HepG2 (cell line): Measurements from ENCODE around the gene DDAH2. TPM values are rescaled to one million over a fixed set of nuclear protein-coding genes. Genes with fewer than 3 reads are reported as not detected.

Experiments
- BATF2 ChIP-seq: sonication (generic); formaldehyde crosslinking; IDR thresholded peaks from 2 replicates; pipeline ENCODE4 v1.8.0; 2022; ENCODE audit warnings: mild to moderate bottlenecking, missing genetic modification reagents, moderate library complexity
- BHLHE40 ChIP-seq: IDR thresholded peaks from 2 replicates; pipeline ENCODE4 v1.6.1; 2011; ENCODE audit warnings: low read length, improper control_type of control experiment
- BORCS8-MEF2B ChIP-seq: sonication (generic); formaldehyde crosslinking; IDR thresholded peaks from 2 replicates; pipeline ENCODE4 v1.8.0; 2022; ENCODE audit warnings: mild to moderate bottlenecking, missing genetic modification reagents
- CBX1 ChIP-seq: IDR thresholded peaks from one replicate; pipeline ENCODE4 v1.6.1; 2016; ENCODE audit warnings: antibody characterized with exemption, low read depth
- CHD4 ChIP-seq: fragments of 200-600 bp; sonication (generic); IDR thresholded peaks from 2 replicates; pipeline ENCODE4 v1.7.0; 2017; ENCODE audit warnings: mild to moderate bottlenecking, low read length, borderline replicate concordance
- DNMT1 ChIP-seq: sonication (generic); formaldehyde crosslinking; IDR thresholded peaks from 2 replicates; pipeline ENCODE4 v1.5.1; 2020; ENCODE audit warnings: mild to moderate bottlenecking, missing genetic modification reagents
- ESRRA ChIP-seq: sonication (generic); formaldehyde crosslinking; IDR thresholded peaks from 2 replicates; pipeline ENCODE4 v1.5.1; 2020; ENCODE audit warnings: mild to moderate bottlenecking, low read depth, missing genetic modification reagents
- FLYWCH1 ChIP-seq: sonication (generic); formaldehyde crosslinking; IDR thresholded peaks from 2 replicates; pipeline ENCODE4 v1.8.1; 2023; ENCODE audit warnings: mild to moderate bottlenecking, missing genetic modification reagents
- FOXK2 ChIP-seq: fragments of 450-650 bp; IDR thresholded peaks from 2 replicates; pipeline ENCODE4 v1.6.1; 2016
- HMGA1 ChIP-seq: sonication (generic); formaldehyde crosslinking; conservative IDR thresholded peaks from 2 replicates; pipeline ENCODE4 v1.4.0; 2020; ENCODE audit warnings: missing genetic modification reagents
- MAFG ChIP-seq: sonication (generic); formaldehyde crosslinking; IDR thresholded peaks from 2 replicates; pipeline ENCODE4 v1.5.1; 2020; ENCODE audit warnings: mild to moderate bottlenecking, missing genetic modification reagents
- MEF2D ChIP-seq: sonication (generic); formaldehyde crosslinking; IDR thresholded peaks from 2 replicates; pipeline ENCODE4 v1.5.1; 2020; ENCODE audit warnings: mild to moderate bottlenecking, missing genetic modification reagents
- NFYB ChIP-seq: sonication (generic); formaldehyde crosslinking; IDR thresholded peaks from 2 replicates; pipeline ENCODE4 v1.4.0; 2020; ENCODE audit warnings: missing genetic modification reagents
- PAF1 ChIP-seq: IDR thresholded peaks from 2 replicates; pipeline ENCODE4 v1.6.1; 2016; ENCODE audit warnings: missing genetic modification reagents, missing compliant biosample characterization
- PCBP2 ChIP-seq: fragments of 200-400 bp; formaldehyde crosslinking; optimal IDR thresholded peaks from 2 replicates; pipeline ENCODE3; 2018; ENCODE audit warnings: low read length, low read depth; ENCODE audit not compliant: poor library complexity, severe bottlenecking
- SNAI1 ChIP-seq: sonication (generic); formaldehyde crosslinking; IDR thresholded peaks from 2 replicates; pipeline ENCODE4 v1.5.0; 2020; ENCODE audit warnings: mild to moderate bottlenecking, missing genetic modification reagents, borderline replicate concordance
- SYNCRIP ChIP-seq: fragments of 200-400 bp; formaldehyde crosslinking; IDR thresholded peaks from 2 replicates; pipeline ENCODE4 v1.6.1; 2018; ENCODE audit warnings: mild to moderate bottlenecking, low read depth, low read length; ENCODE audit not compliant: insufficient read depth
- THYN1 ChIP-seq: sonication (generic); formaldehyde crosslinking; IDR thresholded peaks from 2 replicates; pipeline ENCODE4 v1.8.1; 2023; ENCODE audit warnings: low read depth, mild to moderate bottlenecking, moderate library complexity, missing genetic modification reagents, borderline replicate concordance
- ZBTB3 ChIP-seq: sonication (generic); formaldehyde crosslinking; IDR thresholded peaks from 2 replicates; pipeline ENCODE4 v1.4.0; 2020; ENCODE audit warnings: low read depth, mild to moderate bottlenecking, moderate library complexity, missing genetic modification reagents, borderline replicate concordance
- ZFP41 ChIP-seq: sonication (generic); formaldehyde crosslinking; IDR thresholded peaks from 2 replicates; pipeline ENCODE4 v1.4.0; 2020; ENCODE audit warnings: mild to moderate bottlenecking, missing genetic modification reagents, borderline replicate concordance
- ZNF230 ChIP-seq: sonication (generic); formaldehyde crosslinking; IDR thresholded peaks from 2 replicates; pipeline ENCODE4 v1.4.0; 2020; ENCODE audit warnings: mild to moderate bottlenecking, missing genetic modification reagents
- ZNF256 ChIP-seq: sonication (generic); formaldehyde crosslinking; conservative IDR thresholded peaks from 2 replicates; pipeline ENCODE4 v1.4.0; 2020; ENCODE audit warnings: missing genetic modification reagents
- ZNF260 ChIP-seq: sonication (generic); formaldehyde crosslinking; IDR thresholded peaks from 2 replicates; pipeline ENCODE4 v1.4.0; 2020; ENCODE audit warnings: missing genetic modification reagents, low read depth, mild to moderate bottlenecking, borderline replicate concordance
- ZNF296 ChIP-seq: sonication (generic); formaldehyde crosslinking; conservative IDR thresholded peaks from 2 replicates; pipeline ENCODE4 v1.5.0; 2020; ENCODE audit warnings: mild to moderate bottlenecking, missing genetic modification reagents
- ZNF468 ChIP-seq: sonication (generic); formaldehyde crosslinking; IDR thresholded peaks from 2 replicates; pipeline ENCODE4 v1.8.0; 2022; ENCODE audit warnings: mild to moderate bottlenecking, moderate library complexity, missing genetic modification reagents
- polyA plus RNA-seq, 8 experiments: library from polyadenylated mRNA; depleted of rRNA in 3 of 8; stranded (reverse) in 7 of 8; unstranded in 1 of 8; fragments of >200 nt; fragmentation: Illumina TruSeq in 4 of 8; extraction: Trizol in 4 of 8; gene quantifications; 2 replicates each; pipeline versions ENCODE4 v1.2.1 to v1.2.3, GENCODE V29; 2011 to 2016; ENCODE audit warnings: low read depth in 4 of 8, missing spikeins in 1 of 8, mixed read lengths in 1 of 8; ENCODE audit not compliant: insufficient read depth in 1 of 8
- total RNA-seq, 5 experiments: library from RNA; depleted of rRNA; stranded (reverse); fragments of >200 nt; fragmentation: Illumina TruSeq; extraction: Trizol; gene quantifications; 2 replicates each; pipeline ENCODE4 v1.2.3, GENCODE V29; 2016; ENCODE audit warnings: low read depth in 1 of 5
- TF ChIP-seq, protein P1 (sequence below): IDR thresholded peaks from 2 replicates; pipeline ENCODE4 v1.6.1; 2012; ENCODE audit warnings: inconsistent platforms
- TF ChIP-seq, protein P2 (sequence below): sonication (generic); formaldehyde crosslinking; IDR thresholded peaks from 2 replicates; pipeline ENCODE4 v1.8.1; 2023; ENCODE audit warnings: mild to moderate bottlenecking, inconsistent platforms, moderate library complexity, missing genetic modification reagents, borderline replicate concordance
- TF ChIP-seq, protein P3 (sequence below): sonication (generic); formaldehyde crosslinking; IDR thresholded peaks from 2 replicates; pipeline ENCODE4 v1.8.0; 2023; ENCODE audit warnings: mild to moderate bottlenecking, missing genetic modification reagents

DDAH2 gene
- total and polyA plus RNA-seq, 2 of the 13 experiments (the other 11 are each of a cell fraction or from before 2014, with no cell fraction given) = 16.4 to 21.1 TPM

DNA sequence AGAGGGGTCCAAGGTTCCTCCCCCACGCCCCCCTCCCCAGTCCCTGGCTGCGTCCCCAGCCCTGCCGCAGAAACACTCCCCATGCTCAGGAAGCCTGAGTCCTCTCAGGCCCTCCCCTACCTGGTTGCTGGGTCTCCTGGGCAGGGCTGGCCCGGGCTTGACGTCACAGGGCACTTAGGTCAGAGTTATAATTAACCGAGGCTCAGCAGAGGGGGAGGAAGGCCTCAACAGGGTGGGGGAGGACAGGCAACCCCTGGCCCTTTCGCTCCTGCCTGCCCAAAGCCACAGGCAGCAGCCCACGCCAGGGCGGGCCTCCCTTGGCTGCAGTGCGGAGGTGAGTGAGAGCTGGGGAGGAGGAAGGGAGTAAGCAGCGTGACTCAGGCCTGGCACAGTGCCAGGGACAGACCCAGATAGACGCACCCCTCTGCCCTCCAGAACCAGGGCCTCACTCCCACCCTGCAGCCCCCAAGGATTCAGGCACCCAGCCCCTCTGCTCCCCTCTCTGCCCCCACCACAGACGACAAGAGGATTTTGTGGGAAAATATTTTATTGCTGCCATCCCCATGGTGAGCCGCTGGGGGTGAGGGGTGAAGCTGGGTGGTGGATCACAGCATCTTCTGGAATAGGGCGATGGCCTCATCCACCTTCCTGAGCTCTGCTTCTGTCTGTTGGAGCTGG lies 48.0 kb upstream of the DDAH2 start, which contains the start of gene VWA7 (continued):
- TF ChIP-seq CBX1 (peak; percentile 73), ZNF260 (CRISPR knock-in tag) (no peak), FOXK2 (no peak), ESRRA (CRISPR knock-in tag) (peak; percentile 20; the same call in 1 of the 2 replicates), SYNCRIP (no peak), PAF1 (CRISPR knock-in tag) (no peak; the same call in 1 of the 2 replicates), HMGA1 (no peak), ZBTB3 (no peak), ZNF256 (CRISPR knock-in tag) (no peak), CHD4 (no peak; the same call in 1 of the 2 replicates), ZNF296 (no peak), MAFG (CRISPR knock-in tag) (no peak), BHLHE40 (no peak), NFYB (CRISPR knock-in tag) (no peak), MEF2D (peak; percentile 94), FLYWCH1 (CRISPR knock-in tag) (no peak), THYN1 (CRISPR knock-in tag) (no peak), BATF2 (CRISPR knock-in tag) (no peak), BORCS8-MEF2B (CRISPR knock-in tag) (no peak), ZFP41 (CRISPR knock-in tag) (no peak), ZNF230 (CRISPR knock-in tag) (0 out of 2 replicates have a peak, but pooled peaks have one; percentile 6), PCBP2 (no peak), ZNF468 (CRISPR knock-in tag) (no peak), DNMT1 (CRISPR knock-in tag) (no peak), SNAI1 (CRISPR knock-in tag) (no peak)
- TF ChIP-seq, protein P1, sequence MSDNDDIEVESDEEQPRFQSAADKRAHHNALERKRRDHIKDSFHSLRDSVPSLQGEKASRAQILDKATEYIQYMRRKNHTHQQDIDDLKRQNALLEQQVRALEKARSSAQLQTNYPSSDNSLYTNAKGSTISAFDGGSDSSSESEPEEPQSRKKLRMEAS = peak; percentile 64; the same call in 1 of the 2 replicates
- TF ChIP-seq, protein P2, sequence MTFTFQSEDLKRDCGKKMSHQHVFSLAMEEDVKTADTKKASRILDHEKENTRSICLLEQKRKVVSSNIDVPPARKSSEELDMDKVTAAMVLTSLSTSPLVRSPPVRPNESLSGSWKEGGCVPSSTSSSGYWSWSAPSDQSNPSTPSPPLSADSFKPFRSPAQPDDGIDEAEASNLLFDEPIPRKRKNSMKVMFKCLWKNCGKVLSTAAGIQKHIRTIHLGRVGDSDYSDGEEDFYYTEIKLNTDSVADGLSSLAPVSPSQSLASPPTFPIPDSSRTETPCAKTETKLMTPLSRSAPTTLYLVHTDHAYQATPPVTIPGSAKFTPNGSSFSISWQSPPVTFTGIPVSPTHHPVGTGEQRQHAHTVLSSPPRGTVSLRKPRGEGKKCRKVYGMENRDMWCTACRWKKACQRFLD = no peak
- TF ChIP-seq, protein P3, sequence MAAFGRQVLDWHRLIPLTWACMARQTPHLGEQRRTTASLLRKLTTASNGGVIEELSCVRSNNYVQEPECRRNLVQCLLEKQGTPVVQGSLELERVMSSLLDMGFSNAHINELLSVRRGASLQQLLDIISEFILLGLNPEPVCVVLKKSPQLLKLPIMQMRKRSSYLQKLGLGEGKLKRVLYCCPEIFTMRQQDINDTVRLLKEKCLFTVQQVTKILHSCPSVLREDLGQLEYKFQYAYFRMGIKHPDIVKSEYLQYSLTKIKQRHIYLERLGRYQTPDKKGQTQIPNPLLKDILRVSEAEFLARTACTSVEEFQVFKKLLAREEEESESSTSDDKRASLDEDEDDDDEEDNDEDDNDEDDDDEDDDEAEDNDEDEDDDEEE (CRISPR knock-in tag) = no peak
